SK-N-MC (cell line): Measurements from ENCODE around the gene PTPN18.

Source experiments
- DNase-seq: peaks from one replicate; pipeline ENCODE4 v3.0.0-alpha.2; 2011; ENCODE audit warnings: low read depth, low spot score
- H3K27ac ChIP-seq: fragments of 200-600 bp; sonication (generic); 2 replicates; pipeline ENCODE4 v1.5.1; 2016; ENCODE audit warnings: mixed run types
- H3K36me3 ChIP-seq: fragments of 200-600 bp; sonication (generic); 2 replicates; pipeline ENCODE4 v1.6.1; 2017; ENCODE audit warnings: antibody characterized with exemption, low read length, mixed read lengths; ENCODE audit not compliant: insufficient read depth
- H3K4me3 ChIP-seq: fragments of 200-600 bp; sonication (generic); 2 replicates; pipeline ENCODE4 v1.5.1; 2016
- H3K9ac ChIP-seq: fragments of 200-600 bp; sonication (generic); 2 replicates; pipeline ENCODE4 v1.8.0; 2017; ENCODE audit warnings: mixed run types, mixed read lengths; ENCODE audit not compliant: insufficient read length
- H3K9me3 ChIP-seq: fragments of 200-600 bp; sonication (generic); 2 replicates; pipeline ENCODE4 v1.6.1; 2017; ENCODE audit warnings: low read depth, mild to moderate bottlenecking, antibody characterized with exemption, low read length, moderate library complexity, mixed read lengths
- EZH2 ChIP-seq: fragments of 200-600 bp; sonication (generic); IDR thresholded peaks from one replicate; pipeline ENCODE4 v1.6.1; 2017; ENCODE audit warnings: antibody characterized with exemption
- FOXP2 ChIP-seq: optimal IDR thresholded peaks from 2 replicates; pipeline ENCODE3; 2011; ENCODE audit warnings: mild to moderate bottlenecking, moderate library complexity; ENCODE audit not compliant: insufficient read depth; ENCODE audit errors: extremely low read length, control extremely low read depth
- POLR2AphosphoS5 ChIP-seq: IDR thresholded peaks from 2 replicates; pipeline ENCODE4 v1.6.1; 2012; ENCODE audit warnings: mild to moderate bottlenecking, low read depth, low read length, borderline replicate concordance

The PTPN18 gene

DNA sequence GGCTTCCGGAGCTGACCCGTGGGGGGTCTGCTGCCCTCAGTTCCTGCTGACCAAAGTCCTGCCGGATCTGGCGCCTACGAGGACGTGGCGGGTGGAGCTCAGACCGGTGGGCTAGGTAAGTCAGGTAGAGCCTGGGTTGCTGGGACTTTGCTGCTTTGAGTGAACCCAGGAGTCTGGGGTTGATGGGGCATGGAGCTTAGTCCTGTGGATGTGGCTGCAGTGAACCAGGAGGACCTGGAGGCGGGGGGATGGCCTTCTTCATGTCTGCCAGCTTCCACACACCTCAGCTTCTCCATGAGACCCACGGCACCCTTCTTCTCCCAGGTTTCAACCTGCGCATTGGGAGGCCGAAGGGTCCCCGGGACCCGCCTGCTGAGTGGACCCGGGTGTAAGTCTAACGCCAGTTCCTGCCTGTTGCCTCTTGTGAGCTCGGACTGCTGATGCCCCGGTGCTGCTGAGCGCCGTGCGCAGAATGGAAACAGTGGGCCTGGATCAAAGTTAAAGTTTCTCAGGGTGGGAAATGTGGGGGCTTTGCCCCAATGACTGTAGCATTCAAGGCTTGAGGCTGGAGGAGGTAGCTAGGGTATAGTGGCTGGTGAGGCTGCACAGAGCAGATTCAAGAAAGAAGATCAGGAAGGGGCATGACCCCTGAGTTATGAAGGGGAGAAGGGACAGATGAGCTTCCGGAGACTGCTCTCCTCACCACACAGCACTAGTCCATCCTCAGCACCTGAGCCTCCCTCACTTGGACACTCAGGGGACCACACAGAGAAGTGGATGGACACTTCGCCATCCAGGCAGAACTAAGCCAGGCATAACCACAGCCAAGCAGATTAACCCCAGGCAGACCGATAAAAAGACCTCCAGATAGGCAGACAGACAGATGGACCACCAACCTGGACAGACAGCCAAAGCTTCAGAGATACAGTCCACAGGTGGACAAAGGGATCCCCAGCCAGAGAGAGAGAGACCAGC is 17.3 kb downstream of the PTPN18 start:
- Histone ChIP-seq H3K27ac (no peak overlapping the region), H3K4me3 (peak overlapping the region; percentile 65), H3K9ac (no peak overlapping the region), H3K36me3 (no peaks in the 10 kb centered on the region), H3K9me3 (no peaks in the 10 kb centered on the region)
- no peak for TF ChIP-seq FOXP2
- no peak for TF ChIP-seq EZH2
- TF ChIP-seq POLR2AphosphoS5, result no peak
- DNase-seq, result no peak

DNA sequence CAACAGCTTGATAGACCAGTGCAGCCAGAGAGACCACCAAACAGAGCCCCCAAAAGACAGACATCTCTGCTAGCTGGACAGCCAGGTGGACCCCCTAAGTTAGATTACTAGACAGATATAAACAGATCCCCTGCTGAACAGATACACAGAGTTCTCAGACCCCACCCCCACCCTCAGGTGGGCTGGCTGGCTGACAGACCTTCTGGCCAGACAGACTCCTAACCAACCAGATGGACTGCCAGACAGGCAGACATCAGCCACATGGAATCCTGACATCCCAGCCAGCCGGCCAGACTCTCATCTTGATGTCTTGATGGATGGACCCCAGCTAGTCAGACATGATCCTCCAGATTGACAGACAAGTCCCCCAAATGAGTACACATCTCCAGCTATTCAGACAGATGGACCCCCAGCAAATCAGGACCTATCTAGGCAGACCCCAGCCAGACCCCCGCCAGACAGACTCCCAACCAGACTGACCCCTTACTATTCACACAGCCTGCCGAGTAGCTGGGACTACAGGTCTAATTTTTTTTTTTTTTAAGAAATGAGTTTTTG is 18.0 kb downstream of the PTPN18 start:
- H3K9ac ChIP-seq, result no peak overlapping the region
- H3K9me3 ChIP-seq, result no peaks in the 10 kb centered on the region
- DNase-seq, result no peak
- H3K4me3 ChIP-seq, result no peak overlapping the region
- H3K27ac ChIP-seq, result no peak overlapping the region
- TF ChIP-seq FOXP2, result no peak
- TF ChIP-seq EZH2, result no peak
- no peak for TF ChIP-seq POLR2AphosphoS5
- H3K36me3 ChIP-seq, result no peaks in the 10 kb centered on the region

DNA sequence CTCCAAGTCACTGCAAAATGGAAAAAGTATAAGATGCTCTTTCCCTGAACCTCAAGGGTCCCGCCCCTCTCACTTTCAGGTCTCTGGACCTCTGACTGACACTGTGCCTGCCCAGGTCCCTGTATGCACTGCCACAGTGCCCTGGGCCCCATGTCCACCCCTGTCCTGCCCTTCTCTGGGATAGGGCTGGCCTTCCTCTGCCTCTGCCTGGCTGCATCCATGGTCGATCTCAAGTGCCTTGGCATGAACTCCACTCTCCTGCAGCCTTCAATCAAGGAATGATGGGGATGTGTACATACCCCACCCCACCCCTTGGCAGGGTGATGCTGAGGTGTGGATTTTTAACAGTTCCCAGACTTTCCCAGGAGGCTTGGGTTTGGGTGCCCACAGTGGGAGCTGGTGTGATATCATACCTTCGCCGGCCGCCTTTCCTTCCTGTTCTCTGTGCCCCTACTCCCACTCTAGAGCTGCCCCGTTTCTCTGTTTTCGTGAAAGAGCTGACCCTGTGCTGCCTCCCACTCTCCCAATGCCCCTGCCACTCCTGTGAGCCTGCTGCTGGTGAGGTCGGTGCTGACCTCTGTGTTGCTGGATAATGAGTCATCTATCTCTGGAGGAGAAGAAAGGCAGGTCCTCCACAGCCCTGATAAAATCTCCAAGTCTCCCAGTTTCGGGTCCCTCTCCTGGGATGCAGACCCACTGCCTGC is 18.9 kb downstream of the PTPN18 start:
- DNase-seq, result no peak
- Histone ChIP-seq H3K9me3 (no peaks in the 10 kb centered on the region), H3K27ac (no peak overlapping the region), H3K9ac (no peak overlapping the region), H3K36me3 (no peaks in the 10 kb centered on the region), H3K4me3 (no peak overlapping the region)
- TF ChIP-seq POLR2AphosphoS5 (no peak), FOXP2 (no peak), EZH2 (no peak)

DNA sequence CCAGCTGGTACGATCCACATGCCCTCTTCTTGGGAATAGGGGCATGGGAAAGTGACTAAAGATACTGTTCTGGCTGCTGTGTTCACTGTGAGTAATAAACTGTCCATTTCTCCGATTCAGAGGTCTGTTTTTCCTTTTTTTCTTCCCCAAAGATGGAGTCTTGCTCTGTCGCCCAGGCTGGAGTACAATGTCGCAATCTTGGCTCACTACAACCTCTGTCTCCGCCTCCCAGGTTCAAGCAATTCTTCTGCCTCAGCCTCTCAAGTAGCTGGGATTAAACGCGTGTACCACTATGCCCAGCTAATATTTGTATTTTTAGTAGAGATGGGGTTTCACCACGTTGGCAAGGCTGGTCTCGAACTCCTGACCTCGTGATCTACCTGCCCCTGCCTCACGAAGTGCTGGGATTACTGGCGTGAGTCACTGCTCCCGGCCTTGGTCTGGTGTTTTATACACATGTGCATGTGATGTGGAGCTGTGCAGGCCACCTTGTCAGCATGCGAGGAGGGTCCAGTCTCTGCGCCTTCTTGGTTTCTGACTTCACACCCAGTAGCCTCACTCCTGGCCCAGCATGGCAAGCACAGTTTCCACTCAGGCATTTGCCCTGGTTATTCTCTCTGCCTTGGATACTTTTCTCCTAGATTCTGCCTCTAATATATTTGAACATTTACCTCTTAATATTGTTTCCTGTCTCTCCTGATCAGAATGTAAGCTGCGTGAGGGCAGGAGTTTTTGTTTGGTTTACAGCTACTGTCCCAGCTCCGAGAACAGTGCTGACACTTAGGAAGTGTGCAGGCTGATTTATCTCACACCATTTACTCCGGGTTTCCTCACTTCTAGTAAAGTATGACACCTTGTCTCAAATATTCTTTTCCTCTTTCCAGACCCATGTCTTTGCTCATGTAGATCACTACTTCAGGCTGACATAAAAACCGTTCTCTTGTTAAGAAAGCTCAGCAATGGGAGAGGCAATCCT is 19.7 kb downstream of the PTPN18 start:
- H3K9me3 ChIP-seq, result no peaks in the 10 kb centered on the region
- no peaks in the 10 kb centered on the region for H3K36me3 ChIP-seq
- no peak overlapping the region for H3K9ac ChIP-seq
- no peak overlapping the region for H3K27ac ChIP-seq
- H3K4me3 ChIP-seq, result no peak overlapping the region
- no peak for DNase-seq
- no peak for TF ChIP-seq POLR2AphosphoS5
- no peak for TF ChIP-seq EZH2
- TF ChIP-seq FOXP2, result no peak

DNA sequence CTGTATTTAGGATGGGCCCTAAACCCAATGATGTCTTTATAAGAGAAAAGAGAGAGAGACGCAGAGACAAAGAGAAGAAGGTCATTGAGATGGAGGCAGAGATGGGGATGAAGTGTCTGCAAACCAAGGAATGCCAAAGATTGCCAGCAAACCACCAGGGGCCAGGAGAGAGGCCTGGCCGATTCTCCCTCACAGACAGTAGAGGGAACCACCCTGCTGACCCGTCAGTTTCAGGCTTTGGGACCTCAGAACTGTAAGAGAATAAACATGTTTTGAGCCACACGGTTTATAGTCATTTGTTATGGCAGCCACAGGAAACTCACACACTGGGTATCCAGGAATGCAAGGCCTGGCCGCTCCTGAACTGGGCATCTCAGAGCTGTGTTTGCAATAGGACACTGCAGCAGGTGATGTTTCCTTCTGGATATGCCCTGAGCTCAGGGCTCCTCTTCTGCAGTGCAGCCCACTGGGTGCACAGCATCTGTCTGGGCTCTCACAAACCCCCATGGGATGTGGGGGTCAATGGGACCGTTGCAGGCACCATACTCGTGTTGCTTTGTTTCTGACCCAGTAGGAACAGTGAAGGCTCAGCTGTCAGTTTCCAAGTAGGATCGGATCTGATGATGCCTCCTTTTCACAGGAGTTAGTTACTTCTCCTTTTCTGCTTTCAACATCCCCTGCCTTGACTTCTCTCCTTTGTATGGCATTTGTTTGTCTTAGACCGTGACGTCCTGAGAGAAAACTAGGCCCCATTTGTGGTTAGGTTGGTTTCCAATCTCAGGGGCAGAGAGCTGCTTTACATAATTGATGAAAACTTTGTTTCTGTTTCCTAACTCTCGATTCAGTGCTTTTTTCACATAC is 20.8 kb downstream of the PTPN18 start:
- Histone ChIP-seq H3K4me3 (no peak overlapping the region), H3K9ac (no peak overlapping the region)
- DNase-seq, result no peak

DNA sequence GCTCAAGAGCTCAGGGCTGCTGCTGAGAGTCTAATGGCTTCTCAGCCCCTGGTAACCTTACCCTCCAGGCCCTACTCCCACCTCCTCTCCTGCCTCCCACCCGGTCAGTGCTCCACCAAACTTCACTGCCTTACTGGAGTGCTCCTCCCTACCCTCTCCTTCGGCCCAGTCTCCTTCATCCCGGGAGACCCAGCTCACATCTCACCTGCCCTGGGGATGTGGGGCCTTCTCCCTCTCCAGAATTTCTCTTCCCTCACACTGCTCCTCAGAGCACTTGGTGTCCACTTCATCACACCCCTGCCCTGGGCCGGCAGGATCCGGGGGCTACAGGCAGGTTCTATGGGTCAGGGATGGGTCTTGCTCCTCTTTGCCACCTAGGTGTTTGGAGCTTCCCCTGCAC is 21.6 kb downstream of the PTPN18 start:
- H3K27ac ChIP-seq, result no peak overlapping the region
- DNase-seq, result no peak
- no peak for TF ChIP-seq POLR2AphosphoS5
- no peak for TF ChIP-seq FOXP2
- TF ChIP-seq EZH2, result no peak

More for the DNA sequence above, 20.8 kb downstream of the PTPN18 start:
- Histone ChIP-seq H3K27ac (no peak overlapping the region), H3K36me3 (no peaks in the 10 kb centered on the region), H3K9me3 (no peaks in the 10 kb centered on the region)
- TF ChIP-seq FOXP2 (no peak), EZH2 (no peak), POLR2AphosphoS5 (no peak)

More for the DNA sequence above, 21.6 kb downstream of the PTPN18 start:
- H3K9ac ChIP-seq, result no peak overlapping the region
- no peaks in the 10 kb centered on the region for H3K9me3 ChIP-seq
- no peaks in the 10 kb centered on the region for H3K36me3 ChIP-seq
- H3K4me3 ChIP-seq, result no peak overlapping the region
